Adipose tissue (tissue), 3 donors: Measurements from ENCODE around the gene PDC. TPM values are rescaled to one million over a fixed set of nuclear protein-coding genes. Genes with fewer than 3 reads are reported as not detected.
"Not testable (repeated sequence)": the region's sequence is repeated elsewhere in the genome, so short reads cannot be mapped to it uniquely, and the experiment has no call there.

Experiments used
- H3K27ac ChIP-seq: one replicate; pipeline ENCODE4 v1.5.1; 2013; ENCODE audit warnings: low read depth, low read length
- WGBS, 3 donors: extraction: QIAGEN DNeasy Blood & Tissue Kit; methylation state at CpG; one replicate each; pipeline ENCODE4 v1.1.7; 2013; 5-methylcytosine and 5-hydroxymethylcytosine counted together
- polyA plus RNA-seq, 3 donors: library from polyadenylated mRNA; stranded (reverse); fragments of 200-250 nt; gene quantifications; one replicate each; pipeline ENCODE4 v1.2.3, GENCODE V29; 2013
- donor health status: healthy with polysubstance abuse.
- donor health status: Bipolar disorder and iron deficiency.
- donor health status: healthy.

The PDC gene
- polyA plus RNA-seq, 3 donors = not detected

GRCh38 chr1:186421446-186421845 lies 39.5 kb downstream of the PDC start:
- H3K27ac ChIP-seq = no peak overlapping the region
- 82 to 96% (median 89%) methylated on average over 6 of the region's 6 CpGs for WGBS, 3 donors

DNA sequence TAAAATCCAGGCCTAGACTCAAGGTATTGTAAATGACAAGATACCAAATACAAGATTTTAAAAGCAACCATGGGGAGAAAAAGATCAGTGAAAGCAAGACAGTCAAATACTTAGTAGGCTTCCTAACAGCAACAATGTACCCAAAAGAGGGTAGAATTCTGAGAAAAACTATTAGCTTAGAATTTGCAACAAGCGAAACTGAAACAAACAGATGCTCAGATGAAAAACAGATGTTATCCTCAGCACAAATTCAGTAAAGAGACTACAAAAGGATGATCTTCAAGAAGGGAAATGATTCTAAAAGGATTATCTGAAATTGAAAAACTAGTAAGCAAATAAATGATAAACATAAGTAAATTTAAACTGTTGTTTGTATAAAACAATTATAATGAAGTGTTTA lies 40.0 kb downstream of the PDC start:
- WGBS, 3 donors = 65 to 83% (median 71%) methylated on average over 1 of the region's 1 CpG
- no peak overlapping the region for H3K27ac ChIP-seq

GRCh38 chr1:186420311-186420710 lies 40.6 kb downstream of the PDC start:
- H3K27ac ChIP-seq = no peak overlapping the region

DNA sequence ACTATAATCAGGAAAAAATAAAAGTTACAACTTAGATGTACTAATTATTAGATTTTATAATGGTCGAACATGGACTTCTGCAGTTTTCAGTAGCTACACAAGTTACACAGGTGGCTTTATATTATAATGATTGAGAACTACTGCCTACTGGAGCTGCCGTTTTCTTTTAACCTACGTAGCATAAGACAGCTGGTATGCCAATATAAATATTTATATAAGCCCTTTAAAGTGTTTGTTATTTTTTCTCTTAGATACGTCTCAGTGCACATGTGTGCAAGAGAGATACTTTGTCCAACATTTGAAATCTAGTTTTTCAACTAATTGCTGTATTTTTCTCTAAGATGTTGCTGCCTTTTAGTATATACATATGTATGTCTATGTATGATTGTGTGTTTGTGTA lies 42.4 kb downstream of the PDC start:
- WGBS, 3 donors = 49 to 91% (median 83%) methylated on average over 4 of the region's 4 CpGs
- H3K27ac ChIP-seq = no peak overlapping the region

GRCh38 chr1:186413319-186413718 lies 47.6 kb downstream of the PDC start:
- H3K27ac ChIP-seq = no peak overlapping the region
- 92 to 99% (median 98%) methylated on average over 1 of the region's 1 CpG for WGBS, 3 donors

DNA sequence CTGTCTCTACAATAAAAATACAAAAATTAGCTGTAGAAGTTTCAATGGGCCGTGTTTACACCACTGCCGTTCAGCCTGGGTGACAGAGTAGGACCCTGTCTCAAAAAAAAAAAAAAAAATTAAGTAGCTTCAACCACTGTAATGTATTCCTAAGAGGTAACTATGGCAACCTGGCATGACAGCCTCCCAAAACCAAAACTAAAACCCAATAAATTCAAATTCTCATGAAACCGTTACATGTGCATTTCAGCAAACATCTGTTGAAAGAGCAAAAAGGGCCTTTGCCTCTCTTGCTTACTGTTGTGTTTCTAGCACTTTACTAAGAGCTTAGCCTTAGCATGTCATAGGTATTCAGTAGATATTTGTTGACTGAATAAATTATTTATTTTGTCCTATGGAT lies 51.8 kb downstream of the PDC start:
- H3K27ac ChIP-seq = no peak overlapping the region
- WGBS, 3 donors = 88 to 92% (median 90%) methylated on average over 3 of the region's 3 CpGs

DNA sequence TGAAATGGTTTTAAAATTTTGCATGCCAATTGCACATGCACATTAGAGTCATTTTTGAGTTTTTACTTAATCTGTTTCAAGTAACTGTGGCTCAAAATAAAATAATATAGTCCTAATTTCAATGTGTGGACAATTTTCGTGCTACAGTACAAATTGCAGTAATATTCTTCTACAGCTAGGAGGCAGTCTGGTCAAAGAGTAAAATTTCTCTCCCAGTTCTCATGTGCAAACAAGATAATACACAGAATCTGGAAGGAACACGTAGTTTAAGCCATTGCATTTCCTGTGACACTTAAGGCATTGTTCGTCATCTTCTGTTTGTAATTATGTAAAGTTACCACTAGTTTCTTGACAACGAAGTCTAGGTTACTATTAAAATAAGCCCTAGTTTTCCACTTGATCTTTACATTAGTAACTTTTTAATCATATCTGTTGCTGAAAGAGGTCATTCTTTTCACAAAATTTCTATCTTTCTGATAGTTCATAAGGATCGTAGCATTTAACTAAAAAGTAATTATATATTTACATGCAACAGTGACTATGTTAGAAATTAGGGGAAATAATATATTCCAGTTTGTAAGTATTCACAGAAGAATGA lies 56.4 kb downstream of the PDC start:
- H3K27ac ChIP-seq = no peak overlapping the region
- 29 to 35% (median 29%) methylated on average over 5 of the region's 5 CpGs for whole genome bisulfite sequencing, 3 donors

- no peak overlapping the region for H3K27ac ChIP-seq
These were observed 57.3 kb downstream of the PDC start for GRCh38 chr1:186403632-186404031.

GRCh38 chr1:186401446-186401845 lies 59.5 kb downstream of the PDC start:
- H3K27ac ChIP-seq = not testable (repeated sequence)
- 70 to 95% (median 82%) methylated on average over 2 of the region's 2 CpGs for WGBS, 3 donors

Other genes with a start within 250 kb of the PDC start
- gene PRG4, start 164.8 kb downstream of the PDC start, polyA plus RNA-seq = 10 to 100 TPM in 1 of 3 donors, 1 to 10 TPM in 1, under 1 TPM in 1; 0.45 to 14.6 (median 6.0) TPM
- 10 to 100 TPM; 14.7 to 27.3 (median 19.6) TPM for gene TPR, start 85.9 kb downstream of the PDC start, polyA plus RNA-seq
- gene ODR4, start 85.3 kb downstream of the PDC start, polyA plus RNA-seq = 10 to 100 TPM in 2 of 3 donors, 1 to 10 TPM in 1; 6.2 to 13.6 (median 10.3) TPM
- gene PTGS2, start 219.3 kb upstream of the PDC start, polyA plus RNA-seq = 10 to 100 TPM in 1 of 3 donors, 1 to 10 TPM in 1, under 1 TPM in 1; 0.43 to 30.0 (median 5.6) TPM